Psoas muscle (tissue), 8 donors: ENCODE data around the gene CETP. TPM values are rescaled to one million over a fixed set of nuclear protein-coding genes. Genes with fewer than 3 reads are reported as not detected.

Experiments
- ATAC-seq, 4 donors: fragments of 200-7000 bp; cut with Tn5 transposase; one replicate each; pipeline ENCODE4 v1.9.1; 2020; ENCODE audit warnings: moderate library complexity in 3 of 4, mild to moderate bottlenecking in 2 of 4
- DNase-seq, 2 donors: peaks; one replicate each; pipeline ENCODE4 v3.0.0-alpha.2; 2020
- H3K27ac ChIP-seq: fragments of 200-600 bp; one replicate; pipeline ENCODE4 v1.8.0; 2022
- H3K27me3 ChIP-seq, 3 donors: fragments of 200-600 bp in 1 of 3; one replicate each; pipeline versions ENCODE4 v1.6.1 to v1.8.0; 2013 to 2022; ENCODE audit warnings: low read length in 2 of 3, mild to moderate bottlenecking in 2 of 3, moderate library complexity in 1 of 3; ENCODE audit not compliant: insufficient read depth in 3 of 3
- H3K36me3 ChIP-seq, 2 donors: fragments of 200-600 bp in 1 of 2; one replicate each; pipeline versions ENCODE4 v1.6.1 to v1.8.0; 2013 to 2022; ENCODE audit warnings: low read depth in 1 of 2, mild to moderate bottlenecking in 1 of 2, moderate library complexity in 1 of 2; ENCODE audit not compliant: insufficient read depth in 1 of 2
- H3K4me1 ChIP-seq: fragments of 200-600 bp; one replicate; pipeline ENCODE4 v1.8.0; 2022
- H3K4me3 ChIP-seq: fragments of 200-600 bp; one replicate; pipeline ENCODE4 v1.8.0; 2022; ENCODE audit warnings: mild to moderate bottlenecking
- H3K9me3 ChIP-seq: fragments of 200-600 bp; one replicate; pipeline ENCODE4 v1.8.0; 2022
- WGBS, 3 donors: extraction: QIAGEN DNeasy Blood & Tissue Kit; methylation state at CpG; one replicate each; pipeline versions ENCODE4 v1.1.6 to v1.1.7; 2013; 5-methylcytosine and 5-hydroxymethylcytosine counted together
- intact Hi-C, 2 donors: fragments of 100-400 bp; cut with DNase I; formaldehyde crosslinking; loops; one replicate each; pipeline versions ENCODE4 v1.11.0 to v1.14.2; 2022
- polyA plus RNA-seq, 3 donors: library from polyadenylated mRNA; stranded (reverse); fragments of 200-250 nt; gene quantifications; one replicate each; pipeline ENCODE4 v1.2.3, GENCODE V29; 2013
- total RNA-seq, 4 donors: library from RNA; stranded (reverse); fragmentation: NEBNext Ultra II Directional in 2 of 4; extraction: Animal tissue kit (Norgen Biotek cat#: 25700) in 2 of 4; gene quantifications; one replicate each; pipeline versions ENCODE4 v1.2.1 to v1.2.4, GENCODE V29; 2021 to 2023
- TF ChIP-seq, protein P1 (sequence below): fragments of 200-600 bp; IDR thresholded peaks from one replicate; pipeline ENCODE4 v1.8.0; 2022; ENCODE audit warnings: antibody characterized with exemption
- donor health status: healthy with polysubstance abuse.
- donor health status: DM: no; HTN: no; CAD: no; lungs with moderate emphysema.
- donor health status: Bipolar disorder and iron deficiency.
- donor health status: healthy.
- donor health status: DM: yes; HTN: yes; CAD: no.
- donor health status: DM: no; HTN: no; CAD: no.
- donor health status: DM: no; HTN: no; CAD: no.
- donor health status: DM: yes; HTN: yes; CAD: no.

CETP gene
- total and polyA plus RNA-seq, 7 donors, result 0.05 to 0.67 (median 0.17) TPM; not detected in 2

DNA sequence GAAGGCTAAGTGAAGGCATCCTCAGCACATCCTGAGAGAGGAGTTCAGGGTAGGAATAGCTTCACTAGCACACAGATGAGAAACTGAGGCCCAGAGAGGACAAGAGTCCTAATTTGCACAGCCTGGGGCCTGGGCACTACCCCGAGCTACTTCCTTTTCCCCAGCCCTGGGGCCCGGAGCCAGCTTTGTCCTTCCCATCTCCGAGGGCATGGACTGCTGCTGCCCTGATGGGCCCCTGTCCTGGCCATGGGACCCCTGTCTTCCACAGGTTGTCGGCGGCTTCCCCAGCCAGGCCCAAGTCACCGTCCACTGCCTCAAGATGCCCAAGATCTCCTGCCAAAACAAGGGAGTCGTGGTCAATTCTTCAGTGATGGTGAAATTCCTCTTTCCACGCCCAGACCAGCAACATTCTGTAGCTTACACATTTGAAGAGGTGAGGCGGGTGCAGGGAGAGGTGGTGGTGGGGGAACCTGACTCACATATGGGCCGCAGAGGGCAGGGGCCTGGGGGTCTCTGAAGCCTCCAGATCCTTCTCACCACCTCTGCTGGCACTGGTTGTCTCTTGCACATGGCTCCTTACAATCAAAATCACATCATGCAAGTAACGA, 16.2 kb downstream of the CETP start:
- Histone ChIP-seq H3K27me3 (peaks cover 0 to 2% (median 0%) of the 10 kb centered on the region in 3 donors), H3K27ac (no peak overlapping the region), H3K4me3 (no peak overlapping the region), H3K36me3 (no peaks in the 10 kb centered on the region), H3K4me1 (no peaks in the 10 kb centered on the region), H3K9me3 (no peaks in the 10 kb centered on the region)
- DNase-seq (no peak), ATAC-seq (no peak)
- intact Hi-C loops, result no loop called here
- TF ChIP-seq, protein P1, sequence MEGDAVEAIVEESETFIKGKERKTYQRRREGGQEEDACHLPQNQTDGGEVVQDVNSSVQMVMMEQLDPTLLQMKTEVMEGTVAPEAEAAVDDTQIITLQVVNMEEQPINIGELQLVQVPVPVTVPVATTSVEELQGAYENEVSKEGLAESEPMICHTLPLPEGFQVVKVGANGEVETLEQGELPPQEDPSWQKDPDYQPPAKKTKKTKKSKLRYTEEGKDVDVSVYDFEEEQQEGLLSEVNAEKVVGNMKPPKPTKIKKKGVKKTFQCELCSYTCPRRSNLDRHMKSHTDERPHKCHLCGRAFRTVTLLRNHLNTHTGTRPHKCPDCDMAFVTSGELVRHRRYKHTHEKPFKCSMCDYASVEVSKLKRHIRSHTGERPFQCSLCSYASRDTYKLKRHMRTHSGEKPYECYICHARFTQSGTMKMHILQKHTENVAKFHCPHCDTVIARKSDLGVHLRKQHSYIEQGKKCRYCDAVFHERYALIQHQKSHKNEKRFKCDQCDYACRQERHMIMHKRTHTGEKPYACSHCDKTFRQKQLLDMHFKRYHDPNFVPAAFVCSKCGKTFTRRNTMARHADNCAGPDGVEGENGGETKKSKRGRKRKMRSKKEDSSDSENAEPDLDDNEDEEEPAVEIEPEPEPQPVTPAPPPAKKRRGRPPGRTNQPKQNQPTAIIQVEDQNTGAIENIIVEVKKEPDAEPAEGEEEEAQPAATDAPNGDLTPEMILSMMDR, result no peak
- 84 to 94% (median 89%) methylated on average over 11 of the region's 11 CpGs for WGBS, 3 donors

DNA sequence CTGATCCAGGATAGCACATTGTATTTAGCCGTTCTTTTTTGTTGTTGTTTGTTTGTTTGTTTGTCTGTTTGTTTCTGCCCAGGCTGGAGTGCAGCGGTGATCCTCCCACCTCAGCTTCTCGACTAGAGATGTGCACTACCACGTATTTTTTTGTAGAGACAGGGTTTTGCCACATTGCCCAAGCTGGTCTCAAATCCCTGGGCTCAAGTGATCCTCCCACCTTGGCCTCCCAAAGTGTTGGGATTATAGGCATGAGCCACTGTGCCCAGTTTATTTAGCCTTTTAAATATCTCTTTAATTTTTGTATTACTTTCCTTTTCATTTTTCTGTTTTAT, 18.4 kb downstream of the CETP start:
- intact Hi-C loops, result no loop called here
- no peaks in the 10 kb centered on the region for H3K27me3 ChIP-seq
- TF ChIP-seq, protein P1, result no peak
- DNase-seq, result no peak
- ATAC-seq, result no peak
- 84 to 87% (median 87%) methylated on average over 4 of the region's 4 CpGs for WGBS, 3 donors
- no peaks in the 10 kb centered on the region for H3K9me3 ChIP-seq
- H3K4me3 ChIP-seq, result no peak overlapping the region
- H3K36me3 ChIP-seq, result no peaks in the 10 kb centered on the region
- H3K27ac ChIP-seq, result no peak overlapping the region
- H3K4me1 ChIP-seq, result no peaks in the 10 kb centered on the region

DNA sequence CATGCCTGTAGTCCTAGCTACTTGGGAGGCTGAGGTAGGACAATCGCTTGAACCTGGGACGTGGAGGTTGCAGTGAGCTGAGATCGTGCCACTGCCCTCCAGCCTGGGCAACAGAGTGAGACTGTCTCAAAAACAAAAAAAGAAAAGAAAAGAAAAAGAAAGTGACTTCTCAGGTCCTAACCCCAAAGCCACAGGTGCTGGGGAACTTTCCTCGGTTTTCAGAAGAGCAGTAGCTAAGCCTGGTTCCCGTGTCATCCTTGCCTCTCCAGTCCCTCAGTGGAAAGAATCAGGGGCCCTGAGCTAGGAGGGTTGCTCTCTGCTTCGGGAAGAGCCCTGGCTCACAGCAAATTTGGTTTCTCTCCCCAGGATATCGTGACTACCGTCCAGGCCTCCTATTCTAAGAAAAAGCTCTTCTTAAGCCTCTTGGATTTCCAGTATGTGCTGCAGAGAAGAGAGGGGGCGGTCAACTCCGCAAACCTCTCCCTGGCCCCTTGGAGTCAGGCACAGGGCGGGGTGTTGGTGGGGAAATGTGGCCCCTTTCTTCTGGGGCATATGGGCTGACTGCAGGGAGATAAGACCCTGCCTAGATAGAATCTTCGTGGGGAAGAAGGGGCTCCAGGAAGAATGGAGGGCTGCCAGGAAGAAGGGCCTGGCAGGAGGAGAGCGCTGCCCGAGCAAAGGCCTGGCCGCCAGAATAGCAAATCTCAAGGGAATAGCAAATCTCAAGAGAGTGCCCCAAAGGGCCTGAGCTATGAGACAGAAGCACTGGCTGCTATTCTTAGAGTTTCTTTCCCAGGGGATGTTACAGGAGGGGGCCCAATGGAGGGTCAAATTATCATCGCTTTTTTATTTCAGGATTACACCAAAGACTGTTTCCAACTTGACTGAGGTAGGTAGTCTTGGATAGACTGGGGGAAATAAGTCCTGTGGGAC, 19.3 kb downstream of the CETP start:
- Histone ChIP-seq H3K9me3 (no peaks in the 10 kb centered on the region), H3K27me3 (no peaks in the 10 kb centered on the region), H3K4me3 (no peak overlapping the region), H3K36me3 (no peaks in the 10 kb centered on the region), H3K4me1 (no peaks in the 10 kb centered on the region), H3K27ac (no peak overlapping the region)
- intact Hi-C loops, result no loop called here
- ATAC-seq (no peak), DNase-seq (peak in 1 of 2 donors; percentile 11)
- TF ChIP-seq, protein P1, result no peak
- 75 to 77% (median 75%) methylated on average over 16 of the region's 16 CpGs for WGBS, 3 donors

DNA sequence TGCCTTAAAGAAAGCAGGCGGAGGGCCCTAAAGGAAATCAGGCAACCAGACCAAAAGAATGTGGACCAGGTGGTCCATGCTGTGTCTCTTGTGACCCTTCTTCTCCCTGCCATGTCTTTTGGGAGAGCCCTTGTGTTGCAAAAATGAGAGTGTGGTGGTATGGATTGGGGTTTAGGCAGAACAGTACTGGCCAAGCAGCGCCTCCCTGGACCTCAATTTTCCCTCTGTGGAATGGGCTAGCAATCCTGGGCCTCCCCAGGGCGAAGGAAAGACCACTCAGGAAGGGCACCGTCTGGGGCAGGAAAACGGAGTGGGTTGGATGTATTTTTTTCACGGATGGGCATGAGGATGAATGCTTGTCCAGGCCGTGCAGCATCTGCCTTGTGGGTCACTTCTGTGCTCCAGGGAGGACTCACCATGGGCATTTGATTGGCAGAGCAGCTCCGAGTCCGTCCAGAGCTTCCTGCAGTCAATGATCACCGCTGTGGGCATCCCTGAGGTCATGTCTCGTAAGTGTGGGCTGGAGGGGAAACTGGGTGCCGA, 20.1 kb downstream of the CETP start:
- no peaks in the 10 kb centered on the region for H3K36me3 ChIP-seq
- intact Hi-C loops, result no loop called here
- no peaks in the 10 kb centered on the region for H3K9me3 ChIP-seq
- no peaks in the 10 kb centered on the region for H3K4me1 ChIP-seq
- 85 to 90% (median 86%) methylated on average over 12 of the region's 12 CpGs for WGBS, 3 donors
- TF ChIP-seq, protein P1, result no peak
- H3K27me3 ChIP-seq, result no peaks in the 10 kb centered on the region
- no peak overlapping the region for H3K4me3 ChIP-seq
- H3K27ac ChIP-seq, result no peak overlapping the region
- DNase-seq (no peak), ATAC-seq (no peak)
